ENCODE measurements around the gene COL26A1.

DNA sequence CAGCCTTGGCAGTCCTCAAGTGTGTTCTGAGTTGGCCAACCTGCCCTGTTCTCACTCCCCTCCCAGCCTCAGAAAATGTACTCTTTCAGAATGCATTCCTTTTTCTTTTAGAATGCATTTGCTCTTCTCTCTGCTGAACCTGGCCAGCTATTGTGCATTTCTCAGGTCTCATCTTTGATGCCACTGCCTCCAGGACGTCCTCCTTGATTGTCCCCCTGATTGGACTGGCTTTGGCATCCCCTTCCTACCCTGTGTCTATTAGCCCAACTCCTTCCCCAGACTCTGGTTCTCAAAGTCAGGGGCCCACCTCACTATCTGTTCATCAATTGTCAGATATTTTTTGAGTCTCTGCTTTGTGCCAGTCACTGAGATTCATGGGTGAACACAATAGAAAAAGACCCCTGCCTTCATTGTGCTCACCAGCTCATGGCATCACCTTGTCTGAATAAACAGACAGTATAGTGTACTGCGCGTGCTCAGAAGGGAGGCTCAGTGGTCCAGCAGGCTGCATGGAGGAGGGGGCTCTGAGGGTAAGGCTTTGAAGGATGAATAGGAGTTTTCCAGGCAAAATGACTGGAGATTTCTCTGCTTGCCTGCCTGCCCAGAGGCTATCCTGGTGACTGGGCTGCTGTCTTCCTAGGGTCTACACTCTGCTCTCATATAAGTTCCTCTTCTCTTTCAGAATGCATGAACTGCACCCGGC, 169.9 kb downstream of the COL26A1 start:
- TF ChIP-seq, protein P1, sequence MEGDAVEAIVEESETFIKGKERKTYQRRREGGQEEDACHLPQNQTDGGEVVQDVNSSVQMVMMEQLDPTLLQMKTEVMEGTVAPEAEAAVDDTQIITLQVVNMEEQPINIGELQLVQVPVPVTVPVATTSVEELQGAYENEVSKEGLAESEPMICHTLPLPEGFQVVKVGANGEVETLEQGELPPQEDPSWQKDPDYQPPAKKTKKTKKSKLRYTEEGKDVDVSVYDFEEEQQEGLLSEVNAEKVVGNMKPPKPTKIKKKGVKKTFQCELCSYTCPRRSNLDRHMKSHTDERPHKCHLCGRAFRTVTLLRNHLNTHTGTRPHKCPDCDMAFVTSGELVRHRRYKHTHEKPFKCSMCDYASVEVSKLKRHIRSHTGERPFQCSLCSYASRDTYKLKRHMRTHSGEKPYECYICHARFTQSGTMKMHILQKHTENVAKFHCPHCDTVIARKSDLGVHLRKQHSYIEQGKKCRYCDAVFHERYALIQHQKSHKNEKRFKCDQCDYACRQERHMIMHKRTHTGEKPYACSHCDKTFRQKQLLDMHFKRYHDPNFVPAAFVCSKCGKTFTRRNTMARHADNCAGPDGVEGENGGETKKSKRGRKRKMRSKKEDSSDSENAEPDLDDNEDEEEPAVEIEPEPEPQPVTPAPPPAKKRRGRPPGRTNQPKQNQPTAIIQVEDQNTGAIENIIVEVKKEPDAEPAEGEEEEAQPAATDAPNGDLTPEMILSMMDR (conservative IDR thresholded peaks at IDR 0.05; ENCODE audit: low read length) = no peak
- TF ChIP-seq EZH2phosphoT487 (IDR thresholded peaks at IDR 0.05; ENCODE audit: borderline replicate concordance, low read depth, low read length) = no peak

Data from OCI-LY7 (cell line).